NCI-H524 treated with DMSO at 0.1 percent for 48 hours (cell line): ENCODE results near the gene MYO5B.
"Not testable (repeated sequence)": the region's sequence is repeated elsewhere in the genome, so short reads cannot be mapped to it uniquely, and the experiment has no call there.

Experiments used
- DNase-seq: peaks from one replicate; lab custom pipeline; 2025; lab: John Stamatoyannopoulos, UW

The MYO5B gene

GRCh38 chr18:50194631-50195532 is at the start of gene MYO5B:
TSS of gene MYO5B (minus strand) at chr18:50195147. CDS start at chr18:50194793, 354 bp downstream.
- no peak for DNase-seq

- not testable (repeated sequence) for DNase-seq
Observed at GRCh38 chr18:50241768-50242167, 46.8 kb upstream of the MYO5B start.

GRCh38 chr18:50240080-50240563 is 45.2 kb upstream of the MYO5B start:
- DNase-seq: no peak

- no peak for DNase-seq
Observed at GRCh38 chr18:50232419-50232818, 37.5 kb upstream of the MYO5B start.

- no peak for DNase-seq
Observed at GRCh38 chr18:50231621-50232020, 36.7 kb upstream of the MYO5B start.

DNA sequence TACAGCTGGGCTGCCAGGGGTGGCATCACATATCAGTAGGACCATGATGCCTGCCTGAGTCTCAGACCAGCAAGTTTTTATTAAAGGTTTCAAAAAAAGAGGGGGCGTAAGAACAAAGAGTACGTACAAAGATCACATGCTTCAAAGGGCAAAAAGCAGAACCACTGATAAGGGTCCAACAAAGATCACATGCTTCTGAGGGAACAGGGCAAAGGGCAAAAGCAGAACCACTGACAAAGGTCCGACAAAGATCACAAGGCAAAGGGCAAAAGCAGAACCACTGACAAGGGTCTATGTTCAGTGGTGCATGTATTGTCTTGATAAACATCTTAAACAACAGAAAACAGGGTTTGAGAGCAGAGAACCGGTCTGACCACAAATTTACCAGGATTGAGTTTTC is 25.3 kb upstream of the MYO5B start:
- DNase-seq: not testable (repeated sequence)

DNA sequence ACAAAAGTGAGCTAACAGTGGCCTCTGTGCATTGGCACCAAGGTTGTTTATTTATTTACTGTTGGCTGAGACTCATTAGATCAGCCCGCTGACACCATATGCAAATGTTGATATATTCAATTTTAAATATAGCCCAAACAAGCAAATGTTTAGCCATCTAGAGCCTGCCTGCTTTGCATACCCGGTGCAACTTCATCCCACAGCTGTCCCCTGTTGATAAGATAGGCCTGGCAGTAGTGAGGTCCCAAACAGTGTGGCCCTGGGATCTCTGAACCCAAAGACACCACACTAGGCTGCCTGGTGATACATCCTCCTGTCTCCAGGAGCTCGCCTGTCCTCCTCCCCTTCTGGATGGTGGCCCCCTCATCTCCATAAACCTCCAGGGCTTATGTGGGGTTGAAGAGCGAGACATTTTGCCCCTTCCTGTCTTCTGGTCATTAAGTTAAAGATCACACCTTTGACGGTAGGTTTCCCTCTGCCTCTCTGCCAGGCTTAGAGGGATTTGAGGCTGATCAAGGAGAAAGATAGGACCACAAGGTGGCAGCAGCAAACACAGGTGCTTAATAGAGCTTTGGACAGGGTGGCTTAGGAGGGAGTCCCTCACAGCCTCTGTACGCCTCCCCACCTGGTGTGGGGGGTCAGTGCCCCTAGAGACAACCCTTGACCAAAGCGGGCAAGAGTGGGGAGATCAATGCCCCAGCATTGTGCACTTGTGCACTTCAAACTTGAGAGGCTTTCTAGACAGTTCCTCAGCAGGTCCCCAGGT is 23.7 kb upstream of the MYO5B start:
- no peak for DNase-seq

GRCh38 chr18:50209311-50209710 is 14.4 kb upstream of the MYO5B start:
- no peak for DNase-seq

- no peak for DNase-seq
Observed at GRCh38 chr18:50207722-50208121, 12.8 kb upstream of the MYO5B start.

GRCh38 chr18:50203801-50204604 is 9.1 kb upstream of the MYO5B start:
- peak; percentile 62 for DNase-seq

GRCh38 chr18:50201476-50202018 is 6.6 kb upstream of the MYO5B start:
- no peak for DNase-seq

DNA sequence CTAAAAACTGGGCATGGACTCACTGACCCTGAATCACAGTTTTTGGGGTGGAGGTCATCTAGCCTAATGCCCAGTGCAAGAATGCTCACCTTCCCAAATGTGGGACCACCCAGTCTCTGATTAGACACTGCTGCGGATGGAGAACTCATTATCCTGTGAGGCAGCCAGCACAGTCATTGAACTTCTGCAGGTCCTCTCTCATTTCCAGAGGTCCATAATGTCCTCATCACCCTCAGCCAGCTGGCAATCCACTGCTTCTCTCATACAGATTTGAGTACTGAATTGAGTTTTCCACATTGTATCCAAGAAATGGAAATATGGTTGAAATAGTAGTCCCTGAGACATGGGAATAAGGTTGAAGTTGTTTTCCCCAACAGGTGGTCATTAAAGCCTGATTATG is 5.0 kb upstream of the MYO5B start:
- DNase-seq: no peak

DNA sequence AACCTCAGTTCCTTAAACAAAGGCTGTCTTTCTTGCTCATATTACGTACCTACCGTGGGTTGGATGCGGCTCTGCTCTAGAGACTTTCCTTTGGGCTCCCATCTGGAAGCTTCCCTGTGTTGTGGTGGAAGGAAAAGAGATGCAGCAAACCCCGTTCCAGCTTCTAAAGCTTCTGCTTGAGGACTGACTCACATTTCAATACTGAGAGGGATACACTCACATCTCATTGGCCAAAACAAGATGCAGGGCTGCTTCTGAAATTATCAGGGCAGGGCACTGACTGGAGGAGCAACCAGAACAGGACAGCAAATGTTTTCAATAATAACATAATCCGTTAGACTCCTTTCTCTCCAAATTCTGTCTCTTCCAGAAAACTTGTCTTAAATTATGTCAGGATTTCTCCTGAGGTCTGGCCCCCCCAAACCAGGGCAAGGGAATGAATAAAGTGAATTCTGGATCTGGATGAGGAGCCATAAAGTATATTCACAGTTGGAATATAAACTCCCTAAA is 4.5 kb upstream of the MYO5B start:
- no peak for DNase-seq

GRCh38 chr18:50196261-50196660 is 1.3 kb upstream of the MYO5B start:
- no peak for DNase-seq

DNA sequence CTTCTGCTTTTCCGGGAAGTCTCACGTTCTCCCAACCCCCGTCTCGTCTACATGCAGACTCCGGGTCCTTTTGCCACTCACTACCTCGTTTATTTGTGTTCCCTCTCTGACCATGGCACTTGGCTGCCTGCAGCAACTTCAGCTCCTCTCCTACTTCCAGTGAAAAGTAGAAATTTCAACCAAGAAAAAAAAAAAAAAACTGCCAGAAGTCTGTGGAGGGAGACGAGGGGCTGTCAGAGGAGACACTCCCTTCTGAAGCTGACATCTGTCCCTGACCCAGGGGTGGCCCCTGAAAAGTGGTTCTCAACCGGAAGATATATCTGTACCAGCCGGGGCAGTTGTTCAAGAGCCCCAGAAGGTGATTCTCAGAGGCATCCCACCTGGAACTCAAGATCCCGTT is 742 bp upstream of the MYO5B start:
- DNase-seq: no peak

GRCh38 chr18:50193796-50194630 is 934 bp downstream of the MYO5B start:
- no peak for DNase-seq

DNA sequence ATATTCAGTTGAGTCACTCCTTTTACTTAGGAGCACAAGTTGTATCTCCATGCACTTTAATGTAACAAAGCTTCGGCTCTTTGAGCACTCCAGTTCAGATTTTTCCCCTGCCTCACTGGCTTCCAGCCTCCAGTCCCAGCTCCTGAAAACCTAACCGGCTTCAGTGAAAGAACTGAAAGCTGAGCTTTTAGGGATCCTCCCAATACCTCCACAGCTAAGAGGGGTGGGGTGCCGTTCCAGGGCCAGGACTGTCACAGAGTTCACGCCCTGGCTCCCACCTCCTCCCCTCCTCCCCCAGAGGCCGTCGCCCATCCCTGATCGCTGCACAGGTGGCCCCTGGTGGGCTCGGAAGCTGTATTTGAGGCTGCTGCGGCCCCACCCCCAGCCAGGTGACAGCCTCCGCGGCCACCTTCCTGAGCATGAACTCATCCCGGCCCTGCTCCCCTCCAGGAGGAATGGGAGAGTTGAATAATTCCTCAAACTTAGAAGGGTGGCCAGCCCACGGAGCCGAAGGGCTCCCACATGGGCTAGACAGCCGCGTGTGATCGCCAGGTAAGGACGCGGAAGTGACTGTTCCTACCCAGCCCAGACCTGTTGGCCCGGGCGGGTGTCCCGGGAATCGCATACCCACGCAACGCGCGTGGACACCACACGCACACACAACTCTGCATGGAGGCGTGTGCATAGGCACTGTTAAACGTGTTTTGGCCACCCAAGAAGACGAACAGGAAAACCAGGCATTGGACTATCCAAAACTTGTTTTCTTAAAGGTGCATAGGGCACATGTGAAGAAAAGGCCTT is 1.8 kb downstream of the MYO5B start:
- no peak for DNase-seq

- no peak for DNase-seq
Observed at GRCh38 chr18:50190926-50191325, 4.0 kb downstream of the MYO5B start.

- DNase-seq: no peak
Observed at GRCh38 chr18:50190236-50190635, 4.7 kb downstream of the MYO5B start.

DNA sequence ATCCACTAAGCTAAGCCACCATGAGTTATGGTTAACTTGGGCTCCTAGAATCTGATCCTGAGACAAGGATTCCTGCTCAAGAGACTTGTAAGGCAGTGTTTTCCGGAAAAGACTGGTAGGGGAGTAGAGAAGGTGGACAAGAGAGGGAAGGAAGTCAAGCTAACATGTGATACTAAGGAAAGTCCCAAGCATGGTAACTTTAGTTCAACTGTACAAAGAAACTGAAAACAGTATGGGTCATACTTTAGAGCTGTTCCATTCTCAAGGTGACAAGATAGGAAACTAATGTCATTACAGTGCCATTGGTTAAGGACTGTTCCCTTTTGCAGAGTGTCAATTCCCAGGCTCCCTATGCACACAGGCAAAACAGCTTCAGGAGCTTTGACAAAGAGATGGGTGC is 5.8 kb downstream of the MYO5B start:
- no peak for DNase-seq
